Breast epithelium (tissue), 3 donors: ENCODE data around the gene S1PR4.

ENCODE experiments used
- POLR2AphosphoS5 ChIP-seq, 3 donors: sonication (generic); formaldehyde crosslinking; IDR thresholded peaks; one replicate each; pipeline ENCODE4 v1.6.1; 2017; ENCODE audit warnings: antibody characterized with exemption in 3 of 3
- TF ChIP-seq, protein P1 (sequence below), 3 donors: fragments of 450-650 bp; IDR thresholded peaks; one replicate each; pipeline ENCODE4 v1.5.1; 2016 to 2017; ENCODE audit warnings: antibody characterized with exemption in 3 of 3, mild to moderate bottlenecking in 3 of 3, moderate library complexity in 3 of 3

- TF ChIP-seq, protein P1, sequence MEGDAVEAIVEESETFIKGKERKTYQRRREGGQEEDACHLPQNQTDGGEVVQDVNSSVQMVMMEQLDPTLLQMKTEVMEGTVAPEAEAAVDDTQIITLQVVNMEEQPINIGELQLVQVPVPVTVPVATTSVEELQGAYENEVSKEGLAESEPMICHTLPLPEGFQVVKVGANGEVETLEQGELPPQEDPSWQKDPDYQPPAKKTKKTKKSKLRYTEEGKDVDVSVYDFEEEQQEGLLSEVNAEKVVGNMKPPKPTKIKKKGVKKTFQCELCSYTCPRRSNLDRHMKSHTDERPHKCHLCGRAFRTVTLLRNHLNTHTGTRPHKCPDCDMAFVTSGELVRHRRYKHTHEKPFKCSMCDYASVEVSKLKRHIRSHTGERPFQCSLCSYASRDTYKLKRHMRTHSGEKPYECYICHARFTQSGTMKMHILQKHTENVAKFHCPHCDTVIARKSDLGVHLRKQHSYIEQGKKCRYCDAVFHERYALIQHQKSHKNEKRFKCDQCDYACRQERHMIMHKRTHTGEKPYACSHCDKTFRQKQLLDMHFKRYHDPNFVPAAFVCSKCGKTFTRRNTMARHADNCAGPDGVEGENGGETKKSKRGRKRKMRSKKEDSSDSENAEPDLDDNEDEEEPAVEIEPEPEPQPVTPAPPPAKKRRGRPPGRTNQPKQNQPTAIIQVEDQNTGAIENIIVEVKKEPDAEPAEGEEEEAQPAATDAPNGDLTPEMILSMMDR (IDR thresholded peaks at IDR 0.05): no peak
- no peak for TF ChIP-seq POLR2AphosphoS5 (IDR thresholded peaks at IDR 0.05)
Measured at GRCh38 chr19:3178377-3178972, at the start of gene S1PR4.
